Dedifferentiated amniotic fluid mesenchymal stem cell (primary cell): ENCODE results near the gene PKNOX1.
"Not testable (repeated sequence)": the region's sequence is repeated elsewhere in the genome, so short reads cannot be mapped to it uniquely, and the experiment has no call there.

Experiments
- DNase-seq: peaks from one replicate; pipeline ENCODE4 v3.0.0-alpha.2; 2016; ENCODE audit errors: extremely low spot score

The PKNOX1 gene

DNA sequence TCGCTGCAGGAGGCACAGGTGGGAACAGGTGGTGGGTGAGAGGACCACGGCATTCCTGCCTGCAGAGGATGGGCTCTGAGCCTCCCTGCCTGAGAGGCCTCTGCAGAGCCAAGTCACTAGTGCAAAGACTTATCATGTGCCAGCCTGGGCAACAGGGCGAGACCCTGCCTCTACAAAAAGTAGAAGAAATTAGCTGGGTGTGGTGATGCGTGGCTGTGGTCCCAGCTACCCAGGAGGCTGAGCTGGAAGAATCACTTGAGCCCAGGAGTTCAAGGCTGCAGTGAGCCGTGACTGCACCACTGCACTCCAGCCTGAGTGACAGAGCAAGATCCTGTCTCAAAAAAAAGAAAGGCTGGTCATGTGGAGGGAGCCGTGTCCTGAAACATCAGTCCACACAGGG is 46.4 kb downstream of the PKNOX1 start:
- no peak for DNase-seq

- no peak for DNase-seq
Measured at GRCh38 chr21:43021191-43021590, 46.8 kb downstream of the PKNOX1 start.

DNA sequence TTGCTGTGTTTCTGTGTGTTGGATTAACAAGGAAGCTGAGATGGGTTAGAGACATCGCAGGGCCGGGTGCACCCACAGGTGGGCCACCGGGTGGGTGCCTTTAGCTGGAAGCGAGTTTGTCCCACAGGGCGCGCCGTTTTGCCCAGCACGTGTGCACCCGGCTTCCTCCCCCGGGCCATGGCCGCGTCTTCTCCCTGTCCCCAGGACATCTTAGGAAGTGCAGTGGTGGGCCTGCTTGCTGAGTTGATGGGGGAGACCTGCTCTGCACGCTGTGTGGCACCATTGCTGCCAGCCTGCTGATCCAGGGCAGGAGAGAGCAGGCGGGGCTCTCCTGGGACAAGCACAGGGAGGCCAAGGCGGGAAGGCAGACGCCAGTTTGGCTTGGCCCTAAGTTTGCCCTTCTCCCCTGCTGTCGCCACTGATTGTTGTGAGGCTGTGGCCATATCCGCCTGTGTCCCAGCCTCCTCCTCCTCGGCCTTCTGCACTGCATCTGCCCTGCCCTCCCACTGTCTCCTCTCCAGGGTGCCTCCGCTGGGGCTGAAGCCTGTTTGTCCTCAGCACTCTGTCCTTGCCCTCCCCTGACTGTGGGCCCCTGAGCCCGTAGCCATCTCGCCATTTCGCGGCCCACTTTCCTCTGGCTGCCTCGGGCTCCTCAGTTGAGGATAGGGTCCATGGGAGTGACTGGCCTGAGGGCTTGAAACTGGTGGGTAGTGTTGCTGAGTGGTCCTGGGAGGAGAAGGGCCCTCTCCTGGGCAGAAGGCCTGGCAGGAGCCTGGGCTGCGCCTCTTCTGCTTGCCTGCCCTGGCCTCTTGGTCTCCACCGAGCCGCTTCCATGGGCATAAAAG is 47.6 kb downstream of the PKNOX1 start:
- no peak for DNase-seq

DNA sequence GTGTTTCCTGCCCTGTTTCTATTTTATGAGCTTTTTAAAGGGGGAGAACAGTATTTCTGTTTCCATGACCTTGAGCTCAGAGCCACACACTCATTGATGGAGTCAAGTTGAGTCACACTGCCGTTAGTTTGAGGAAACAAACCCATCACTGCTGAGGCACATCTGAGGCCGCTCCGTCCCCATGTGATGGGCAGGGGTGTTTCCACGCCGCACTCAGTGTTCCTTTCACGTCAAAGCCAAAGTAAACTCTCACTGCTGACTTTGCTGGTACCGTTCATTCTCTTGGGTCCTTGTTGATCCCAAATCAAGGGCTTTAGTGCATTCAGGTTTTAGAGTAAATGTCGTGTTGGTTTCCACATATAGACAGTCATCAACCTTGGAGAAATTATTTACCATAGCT is 48.8 kb downstream of the PKNOX1 start:
- DNase-seq: no peak

DNA sequence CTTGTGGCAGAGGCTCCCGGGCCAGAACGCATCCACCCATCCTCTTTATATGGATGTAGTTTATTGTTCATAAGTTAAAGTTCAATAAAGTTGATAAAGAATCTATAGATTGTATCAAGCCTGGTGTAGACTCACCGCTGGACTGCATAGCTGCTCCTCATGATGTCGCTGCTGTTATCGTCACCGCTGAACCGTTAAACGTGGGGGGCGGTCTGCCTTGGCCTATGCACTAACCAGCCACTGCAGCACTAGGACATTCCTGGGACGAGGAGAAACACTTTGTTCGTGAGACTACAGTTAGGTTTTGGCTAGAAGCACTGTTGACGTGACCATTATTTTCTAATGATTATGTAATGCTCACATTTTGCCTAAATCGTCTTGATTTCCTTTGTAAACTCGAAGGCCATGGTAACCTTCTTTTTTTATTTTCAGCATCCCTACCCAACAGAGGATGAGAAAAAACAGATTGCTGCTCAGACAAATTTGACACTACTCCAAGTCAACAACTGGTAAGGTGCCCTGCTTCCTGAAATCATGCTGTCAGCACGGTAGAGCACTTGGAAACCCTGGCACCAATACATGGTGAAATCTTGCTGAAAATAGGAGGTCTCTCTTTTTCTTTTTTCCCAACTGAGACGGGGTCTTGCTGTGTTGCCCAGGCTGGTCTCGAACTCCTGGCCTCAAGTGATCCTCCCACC is 50.2 kb downstream of the PKNOX1 start:
- no peak for DNase-seq

- DNase-seq: peak; percentile 64
Measured at GRCh38 chr21:43025636-43026180, 51.3 kb downstream of the PKNOX1 start.

- DNase-seq: no peak
Measured at GRCh38 chr21:43027846-43028731, 53.7 kb downstream of the PKNOX1 start.

DNA sequence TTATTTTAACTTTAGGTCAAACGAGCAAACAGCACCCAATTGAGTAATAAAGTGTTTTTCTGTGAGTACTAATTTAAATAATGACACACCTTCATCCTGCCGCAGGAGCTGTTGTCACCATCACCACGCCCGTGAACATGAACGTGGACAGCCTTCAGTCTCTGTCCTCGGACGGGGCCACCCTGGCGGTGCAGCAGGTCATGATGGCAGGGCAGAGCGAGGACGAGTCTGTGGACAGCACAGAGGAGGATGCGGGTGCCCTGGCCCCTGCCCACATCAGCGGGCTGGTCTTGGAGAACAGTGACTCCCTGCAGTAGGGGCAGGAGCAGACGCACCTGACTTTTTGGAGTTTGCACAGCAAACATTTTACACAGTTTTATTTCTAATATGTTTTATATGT is 55.4 kb downstream of the PKNOX1 start:
- DNase-seq: no peak

DNA sequence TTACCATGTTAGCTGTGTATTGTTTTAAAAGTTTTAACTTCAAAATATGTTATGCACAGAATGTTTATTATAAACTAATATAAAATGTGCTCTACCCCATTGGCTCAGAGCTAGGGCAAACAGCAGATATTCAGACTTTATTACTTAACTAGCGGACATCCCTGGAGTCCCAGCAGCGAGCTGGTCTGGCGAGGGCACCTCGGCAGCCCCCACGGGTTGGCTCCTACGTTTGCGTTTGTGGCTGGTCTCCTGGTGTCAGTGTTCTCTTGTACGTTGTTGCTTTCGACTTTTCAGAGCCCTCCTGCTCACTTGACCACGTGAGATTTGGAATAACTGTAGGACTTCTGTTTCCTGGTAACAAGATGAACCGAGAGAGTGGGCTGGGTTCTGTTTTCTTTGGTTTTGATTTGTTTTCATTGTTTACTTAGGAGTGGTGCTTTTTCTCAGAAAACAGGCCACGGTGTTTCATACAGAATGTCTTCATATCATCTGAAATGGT is 56.8 kb downstream of the PKNOX1 start:
- no peak for DNase-seq

DNA sequence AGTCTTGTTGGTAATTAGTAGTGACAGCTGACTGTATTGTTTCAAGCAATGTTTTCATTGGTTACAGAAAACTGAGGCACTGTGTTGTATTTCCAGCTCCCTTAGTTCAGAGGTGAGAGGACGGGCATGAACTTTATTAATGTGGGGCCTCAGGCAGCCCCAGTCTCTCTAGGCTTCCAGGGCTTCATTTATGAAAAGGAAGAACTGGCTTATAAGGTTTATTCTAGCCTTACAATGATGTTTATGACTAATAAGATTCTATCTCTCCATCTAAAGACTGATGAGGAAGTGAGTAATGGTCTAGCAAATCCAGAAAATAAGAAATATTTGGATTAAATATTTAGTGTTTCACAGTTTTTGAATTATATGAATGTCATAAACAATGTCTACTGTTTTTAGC is 59.7 kb downstream of the PKNOX1 start:
- DNase-seq: no peak

DNA sequence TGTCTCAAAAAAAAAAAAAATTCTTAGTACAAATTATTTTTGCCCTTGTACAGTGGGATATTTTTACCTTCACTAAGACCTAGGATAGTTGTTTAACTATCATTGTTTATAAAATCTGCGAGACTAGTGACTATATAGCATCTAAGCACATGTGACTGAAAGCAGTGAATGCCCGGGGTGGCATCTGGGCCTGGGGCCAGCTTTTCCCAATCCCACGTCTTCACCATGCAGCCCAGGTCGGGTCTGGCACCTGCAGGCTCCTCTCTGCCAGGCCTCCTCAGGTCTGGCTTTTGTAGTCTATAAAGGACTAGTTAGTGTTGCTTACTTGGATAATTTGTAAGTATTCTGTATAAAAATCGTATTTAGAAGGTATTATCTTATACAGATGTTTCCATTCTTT is 60.5 kb downstream of the PKNOX1 start:
- DNase-seq: no peak

- DNase-seq: not testable (repeated sequence)
Measured at GRCh38 chr21:43036889-43037288, 62.5 kb downstream of the PKNOX1 start.

GRCh38 chr21:43037918-43038658 is 63.7 kb downstream of the PKNOX1 start:
- not testable (repeated sequence) for DNase-seq

- DNase-seq: not testable (repeated sequence)
Measured at GRCh38 chr21:43038659-43039044, 64.3 kb downstream of the PKNOX1 start.

DNA sequence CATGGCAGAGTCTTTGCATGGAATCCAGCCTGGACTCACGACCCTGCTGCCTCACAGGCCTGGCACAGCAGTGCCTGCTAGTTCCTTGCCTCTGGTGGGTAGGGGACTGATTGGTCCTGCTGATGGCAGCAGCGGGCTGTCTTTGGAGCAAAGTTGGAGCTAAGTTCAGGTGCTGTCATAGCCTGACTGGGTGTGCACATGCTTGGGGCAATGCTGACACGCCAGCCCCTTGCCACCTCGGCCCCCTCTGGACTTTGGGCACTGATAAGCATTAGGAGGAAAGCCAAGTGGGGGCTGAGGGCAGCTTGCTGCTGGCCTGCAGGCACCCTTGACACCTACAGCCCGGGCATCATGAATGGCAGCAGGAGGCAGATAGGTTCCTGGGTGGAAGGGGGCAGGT is 67.8 kb downstream of the PKNOX1 start:
- DNase-seq: not testable (repeated sequence)

GRCh38 chr21:43043291-43043690 is 68.9 kb downstream of the PKNOX1 start:
- DNase-seq: not testable (repeated sequence)

GRCh38 chr21:43044547-43044946 is 70.2 kb downstream of the PKNOX1 start:
- DNase-seq: not testable (repeated sequence)

DNA sequence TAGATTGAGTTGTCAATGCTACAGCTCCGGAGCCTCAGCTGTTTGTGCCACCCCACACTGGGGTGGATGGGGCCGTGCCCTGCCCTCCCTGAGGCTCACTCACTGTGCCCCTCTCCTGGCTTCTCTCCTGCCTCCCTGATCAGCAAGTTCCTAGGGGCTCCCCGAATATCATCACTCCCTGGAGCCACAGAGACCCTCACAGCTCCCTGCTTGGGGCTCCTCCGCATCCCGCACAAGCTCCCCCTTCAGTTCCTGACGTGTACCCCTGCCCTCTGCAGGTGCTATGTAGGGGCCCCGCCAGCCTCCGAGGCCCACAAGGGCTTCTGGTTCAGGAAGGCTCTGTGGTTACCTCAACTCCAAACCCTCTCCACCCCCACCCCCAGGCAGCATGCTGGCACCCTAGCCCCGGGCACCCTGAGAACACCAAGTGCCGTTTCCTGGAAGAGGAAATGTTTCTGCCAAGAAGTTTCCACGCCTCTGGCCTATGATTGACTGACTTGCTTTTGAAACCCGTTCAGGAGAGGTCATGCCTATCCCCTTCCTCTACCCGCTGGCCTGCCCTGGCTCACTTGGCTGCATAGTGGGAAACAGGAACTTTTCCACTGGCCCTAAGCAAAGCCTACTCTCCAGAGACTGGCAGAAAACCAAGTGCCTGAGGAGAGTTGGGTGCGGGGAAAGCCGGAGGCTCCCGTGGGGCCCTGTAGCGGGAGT is 71.0 kb downstream of the PKNOX1 start:
- DNase-seq: not testable (repeated sequence)

GRCh38 chr21:43045876-43046821 is 71.8 kb downstream of the PKNOX1 start:
- DNase-seq: not testable (repeated sequence)
